Neural cell (in vitro differentiated cells): ENCODE measurements around the gene REV1. TPM values are rescaled to one million over a fixed set of nuclear protein-coding genes. Genes with fewer than 3 reads are reported as not detected.

Source experiments
- H2AFZ ChIP-seq: fragments of 200-600, 300-800 bp; sonication (generic), shearing (Covaris generic); 2 replicates; pipeline ENCODE4 v1.6.0; 2014; ENCODE audit warnings: low read depth, mild to moderate bottlenecking, antibody characterized with exemption, low read length, moderate library complexity
- H3F3A ChIP-seq: fragments of 200-600 bp; shearing (Covaris generic); 2 replicates; pipeline ENCODE4 v1.6.1; 2016; ENCODE audit warnings: mild to moderate bottlenecking, moderate library complexity, mixed read lengths, antibody characterized with exemption, low read length; ENCODE audit not compliant: insufficient read depth, poor library complexity, severe bottlenecking
- H3K27ac ChIP-seq: fragments of 200-600, 300-800 bp; sonication (generic), shearing (Covaris generic); 2 replicates; pipeline ENCODE4 v1.5.1; 2014; ENCODE audit warnings: mild to moderate bottlenecking, low read length, moderate library complexity
- H3K27me3 ChIP-seq: fragments of 300-800, 200-600 bp; sonication (generic), shearing (Covaris generic); 2 replicates; pipeline ENCODE4 v1.6.0; 2014; ENCODE audit warnings: mild to moderate bottlenecking, low read depth, low read length, moderate library complexity; ENCODE audit not compliant: insufficient read depth
- H3K36me3 ChIP-seq: fragments of 300-800, 200-600 bp; sonication (generic), shearing (Covaris generic); 2 replicates; pipeline ENCODE4 v1.5.1; 2014; ENCODE audit warnings: mild to moderate bottlenecking, antibody characterized with exemption, low read length, moderate library complexity; ENCODE audit not compliant: insufficient read depth
- H3K4me2 ChIP-seq: fragments of 300-800, 200-600 bp; sonication (generic), shearing (Covaris generic); 2 replicates; pipeline ENCODE4 v1.6.0; 2014; ENCODE audit warnings: mild to moderate bottlenecking, low read length
- H3K4me3 ChIP-seq: fragments of 300-800, 200-600 bp; sonication (generic), shearing (Covaris generic); 2 replicates; pipeline ENCODE4 v1.5.1; 2014; ENCODE audit warnings: mild to moderate bottlenecking, low read length, moderate library complexity
- H3K79me2 ChIP-seq: fragments of 200-600 bp; shearing (Covaris generic); replicated peaks from 2 replicates; pipeline ENCODE4 v1.6.0; 2014; ENCODE audit warnings: mild to moderate bottlenecking, low read length, moderate library complexity; ENCODE audit not compliant: insufficient read depth
- H3K9ac ChIP-seq: fragments of 300-800, 200-600 bp; sonication (generic), shearing (Covaris generic); 2 replicates; pipeline ENCODE4 v1.6.1; 2016; ENCODE audit warnings: mild to moderate bottlenecking, low read length, mixed read lengths
- H3K9me2 ChIP-seq: fragments of 200-600 bp; shearing (Covaris generic); 2 replicates; pipeline ENCODE4 v1.6.1; 2016; ENCODE audit warnings: mild to moderate bottlenecking, low read length, mixed read lengths; ENCODE audit not compliant: insufficient read depth
- H3K9me3 ChIP-seq: fragments of 200-600, 300-800 bp; sonication (generic), shearing (Covaris generic); 2 replicates; pipeline ENCODE4 v1.6.1; 2016; ENCODE audit warnings: mild to moderate bottlenecking, mixed run types, low read length, moderate library complexity, mixed read lengths
- H4K20me1 ChIP-seq: fragments of 200-600 bp; shearing (Covaris generic); 2 replicates; pipeline ENCODE4 v1.6.1; 2016; ENCODE audit warnings: mild to moderate bottlenecking, mixed run types; ENCODE audit not compliant: insufficient read depth
- EP300 ChIP-seq: fragments of 450-650 bp; conservative IDR thresholded peaks from 2 replicates; pipeline ENCODE4 v1.6.1; 2014; ENCODE audit warnings: antibody characterized with exemption, mild to moderate bottlenecking, moderate library complexity; ENCODE audit not compliant: poor library complexity, severe bottlenecking
- EZH2 ChIP-seq: fragments of 200-600, 300-800 bp; shearing (Covaris generic), sonication (generic); IDR thresholded peaks from 2 replicates; pipeline ENCODE4 v1.6.1; 2014; ENCODE audit warnings: antibody characterized with exemption, low read length, borderline replicate concordance, mild to moderate bottlenecking; ENCODE audit not compliant: insufficient read depth, poor library complexity, severe bottlenecking
- MXI1 ChIP-seq: fragments of 450-650 bp; conservative IDR thresholded peaks from 2 replicates; pipeline ENCODE4 v1.6.1; 2014; ENCODE audit warnings: antibody characterized with exemption, mild to moderate bottlenecking; ENCODE audit not compliant: poor library complexity, severe bottlenecking
- POLR2AphosphoS5 ChIP-seq: IDR thresholded peaks from 2 replicates; pipeline ENCODE4 v1.6.1; 2012
- RAD21 ChIP-seq: fragments of 450-650 bp; conservative IDR thresholded peaks from 2 replicates; pipeline ENCODE4 v1.6.1; 2014; ENCODE audit warnings: antibody characterized with exemption, mild to moderate bottlenecking, moderate library complexity
- SMC3 ChIP-seq: fragments of 450-650 bp; conservative IDR thresholded peaks from 2 replicates; pipeline ENCODE4 v1.6.1; 2014; ENCODE audit warnings: antibody characterized with exemption, mild to moderate bottlenecking, moderate library complexity; ENCODE audit not compliant: poor library complexity
- TAF1 ChIP-seq: IDR thresholded peaks from 2 replicates; pipeline ENCODE4 v1.6.1; 2012; ENCODE audit warnings: low read depth
- polyA plus RNA-seq: library from polyadenylated mRNA; depleted of rRNA; stranded (reverse); fragments of >200 nt; gene quantifications from 2 replicates; pipeline ENCODE4 v1.2.3, GENCODE V29; 2014
- TF ChIP-seq, protein P1 (sequence below): fragments of 450-650 bp; IDR thresholded peaks from 2 replicates; pipeline ENCODE4 v1.5.1; 2014; ENCODE audit warnings: antibody characterized with exemption, mild to moderate bottlenecking, moderate library complexity; ENCODE audit not compliant: poor library complexity, severe bottlenecking
- TF ChIP-seq, protein P2 (sequence below): IDR thresholded peaks from 2 replicates; pipeline ENCODE4 v1.6.1; 2012; ENCODE audit warnings: borderline replicate concordance

The REV1 gene
- polyA plus RNA-seq, 1 donor from 2014 or later = 84.1 TPM

DNA sequence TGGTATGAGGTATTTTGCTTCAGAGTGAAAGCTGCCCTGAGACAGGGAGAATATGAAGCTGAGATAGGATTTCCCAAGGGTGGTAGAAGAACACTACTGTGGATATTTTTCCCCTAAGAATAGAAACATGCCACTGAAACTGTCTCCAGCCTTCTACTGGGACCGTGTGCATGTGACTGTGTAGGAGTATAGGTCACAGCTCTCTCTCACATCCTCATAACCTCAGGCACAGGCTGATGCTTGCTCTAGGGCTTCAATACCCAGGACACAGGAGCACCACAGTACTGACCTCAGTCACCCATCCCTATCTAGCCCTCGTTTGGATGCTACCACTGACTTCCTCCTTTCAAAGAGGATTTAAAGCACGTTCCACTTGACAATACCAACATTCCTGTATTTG lies 67.2 kb downstream of the REV1 start:
- Histone ChIP-seq H3K27me3 (no peaks in the 10 kb centered on the region), H3K9me3 (no peaks in the 10 kb centered on the region), H3F3A (no peaks in the 10 kb centered on the region), H2AFZ (no peak overlapping the region), H3K9ac (no peak overlapping the region), H3K79me2 (no peaks in the 10 kb centered on the region), H3K9me2 (no peaks in the 10 kb centered on the region), H4K20me1 (no peaks in the 10 kb centered on the region), H3K27ac (no peak overlapping the region), H3K4me3 (no peak overlapping the region), H3K36me3 (peaks cover 19% of the 10 kb centered on the region), H3K4me2 (no peak overlapping the region)
- TF ChIP-seq, protein P1, sequence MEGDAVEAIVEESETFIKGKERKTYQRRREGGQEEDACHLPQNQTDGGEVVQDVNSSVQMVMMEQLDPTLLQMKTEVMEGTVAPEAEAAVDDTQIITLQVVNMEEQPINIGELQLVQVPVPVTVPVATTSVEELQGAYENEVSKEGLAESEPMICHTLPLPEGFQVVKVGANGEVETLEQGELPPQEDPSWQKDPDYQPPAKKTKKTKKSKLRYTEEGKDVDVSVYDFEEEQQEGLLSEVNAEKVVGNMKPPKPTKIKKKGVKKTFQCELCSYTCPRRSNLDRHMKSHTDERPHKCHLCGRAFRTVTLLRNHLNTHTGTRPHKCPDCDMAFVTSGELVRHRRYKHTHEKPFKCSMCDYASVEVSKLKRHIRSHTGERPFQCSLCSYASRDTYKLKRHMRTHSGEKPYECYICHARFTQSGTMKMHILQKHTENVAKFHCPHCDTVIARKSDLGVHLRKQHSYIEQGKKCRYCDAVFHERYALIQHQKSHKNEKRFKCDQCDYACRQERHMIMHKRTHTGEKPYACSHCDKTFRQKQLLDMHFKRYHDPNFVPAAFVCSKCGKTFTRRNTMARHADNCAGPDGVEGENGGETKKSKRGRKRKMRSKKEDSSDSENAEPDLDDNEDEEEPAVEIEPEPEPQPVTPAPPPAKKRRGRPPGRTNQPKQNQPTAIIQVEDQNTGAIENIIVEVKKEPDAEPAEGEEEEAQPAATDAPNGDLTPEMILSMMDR = no peak

DNA sequence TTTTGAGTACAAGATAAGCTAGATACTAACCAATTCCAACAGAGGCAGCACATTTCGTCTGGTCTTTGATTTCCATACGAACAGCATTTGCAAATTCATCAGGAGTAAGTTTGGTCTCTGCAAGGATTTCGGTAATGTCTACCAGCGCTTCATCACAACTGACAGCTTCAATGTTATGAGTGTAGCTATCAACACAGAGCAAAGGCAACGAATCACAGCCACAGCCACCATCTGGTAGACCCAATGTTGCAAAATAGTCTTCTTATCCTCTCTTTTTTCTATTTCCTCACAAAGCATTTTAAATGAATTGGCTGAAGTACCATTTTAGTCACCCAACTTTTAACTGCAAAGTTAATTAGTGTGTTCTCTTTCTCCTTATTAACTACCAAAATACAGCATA lies 68.3 kb downstream of the REV1 start:
- H3K4me2 ChIP-seq = no peak overlapping the region
- H3K27me3 ChIP-seq = no peaks in the 10 kb centered on the region
- H3K4me3 ChIP-seq = no peak overlapping the region
- no peak overlapping the region for H3K9ac ChIP-seq
- H3K9me3 ChIP-seq = no peaks in the 10 kb centered on the region
- no peak overlapping the region for H2AFZ ChIP-seq
- no peak overlapping the region for H3K27ac ChIP-seq
- H3K9me2 ChIP-seq = no peaks in the 10 kb centered on the region
- no peaks in the 10 kb centered on the region for H3F3A ChIP-seq
- H3K36me3 ChIP-seq = peaks cover 23% of the 10 kb centered on the region
- TF ChIP-seq EZH2 (no peak), POLR2AphosphoS5 (no peak), RAD21 (no peak), EP300 (no peak), MXI1 (no peak), SMC3 (no peak), TAF1 (no peak)
- TF ChIP-seq, protein P2, sequence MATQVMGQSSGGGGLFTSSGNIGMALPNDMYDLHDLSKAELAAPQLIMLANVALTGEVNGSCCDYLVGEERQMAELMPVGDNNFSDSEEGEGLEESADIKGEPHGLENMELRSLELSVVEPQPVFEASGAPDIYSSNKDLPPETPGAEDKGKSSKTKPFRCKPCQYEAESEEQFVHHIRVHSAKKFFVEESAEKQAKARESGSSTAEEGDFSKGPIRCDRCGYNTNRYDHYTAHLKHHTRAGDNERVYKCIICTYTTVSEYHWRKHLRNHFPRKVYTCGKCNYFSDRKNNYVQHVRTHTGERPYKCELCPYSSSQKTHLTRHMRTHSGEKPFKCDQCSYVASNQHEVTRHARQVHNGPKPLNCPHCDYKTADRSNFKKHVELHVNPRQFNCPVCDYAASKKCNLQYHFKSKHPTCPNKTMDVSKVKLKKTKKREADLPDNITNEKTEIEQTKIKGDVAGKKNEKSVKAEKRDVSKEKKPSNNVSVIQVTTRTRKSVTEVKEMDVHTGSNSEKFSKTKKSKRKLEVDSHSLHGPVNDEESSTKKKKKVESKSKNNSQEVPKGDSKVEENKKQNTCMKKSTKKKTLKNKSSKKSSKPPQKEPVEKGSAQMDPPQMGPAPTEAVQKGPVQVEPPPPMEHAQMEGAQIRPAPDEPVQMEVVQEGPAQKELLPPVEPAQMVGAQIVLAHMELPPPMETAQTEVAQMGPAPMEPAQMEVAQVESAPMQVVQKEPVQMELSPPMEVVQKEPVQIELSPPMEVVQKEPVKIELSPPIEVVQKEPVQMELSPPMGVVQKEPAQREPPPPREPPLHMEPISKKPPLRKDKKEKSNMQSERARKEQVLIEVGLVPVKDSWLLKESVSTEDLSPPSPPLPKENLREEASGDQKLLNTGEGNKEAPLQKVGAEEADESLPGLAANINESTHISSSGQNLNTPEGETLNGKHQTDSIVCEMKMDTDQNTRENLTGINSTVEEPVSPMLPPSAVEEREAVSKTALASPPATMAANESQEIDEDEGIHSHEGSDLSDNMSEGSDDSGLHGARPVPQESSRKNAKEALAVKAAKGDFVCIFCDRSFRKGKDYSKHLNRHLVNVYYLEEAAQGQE = no peak
- TF ChIP-seq, protein P1 = no peak
- no peaks in the 10 kb centered on the region for H3K79me2 ChIP-seq
- no peaks in the 10 kb centered on the region for H4K20me1 ChIP-seq
